ENCODE data around the gene CLDN24.

Gene CLDN24

GRCh38 chr4:183321516-183321915 lies 710 bp downstream of the CLDN24 start:
- H3K4me3 ChIP-seq: no peak overlapping the region
- H3K27ac ChIP-seq: no peak overlapping the region
- TF ChIP-seq POLR2AphosphoS5 (IDR thresholded peaks at IDR 0.05; ENCODE audit: borderline replicate concordance, low read depth, low read length) (no peak), EZH2 (IDR thresholded peaks at IDR 0.05) (no peak), FOXP2 (optimal IDR thresholded peaks at IDR 0.05; ENCODE audit: control extremely low read depth, extremely low read length, insufficient read depth) (no peak)
- no peaks in the 10 kb centered on the region for H3K36me3 ChIP-seq (ENCODE audit: insufficient read depth, low read length)
- DNase-seq (ENCODE audit: low read depth, low spot score): no peak
- no peak overlapping the region for H3K9ac ChIP-seq (ENCODE audit: insufficient read length)
- no peaks in the 10 kb centered on the region for H3K9me3 ChIP-seq (ENCODE audit: low read depth, low read length)

- TF ChIP-seq POLR2AphosphoS5 (IDR thresholded peaks at IDR 0.05; ENCODE audit: borderline replicate concordance, low read depth, low read length) (no peak), EZH2 (IDR thresholded peaks at IDR 0.05) (no peak), FOXP2 (optimal IDR thresholded peaks at IDR 0.05; ENCODE audit: control extremely low read depth, extremely low read length, insufficient read depth) (no peak)
- no peaks in the 10 kb centered on the region for H3K36me3 ChIP-seq (ENCODE audit: insufficient read depth, low read length)
- no peak overlapping the region for H3K27ac ChIP-seq
- no peak overlapping the region for H3K9ac ChIP-seq (ENCODE audit: insufficient read length)
- DNase-seq (ENCODE audit: low read depth, low spot score): no peak
- no peak overlapping the region for H3K4me3 ChIP-seq
- H3K9me3 ChIP-seq (ENCODE audit: low read depth, low read length): no peaks in the 10 kb centered on the region
These were observed 1.1 kb downstream of the CLDN24 start for GRCh38 chr4:183321079-183321478.

- no peak within 1 kb of the TSS for H3K27ac ChIP-seq
- TF ChIP-seq FOXP2 (optimal IDR thresholded peaks at IDR 0.05; ENCODE audit: control extremely low read depth, extremely low read length, insufficient read depth): no peak
- TF ChIP-seq POLR2AphosphoS5 (IDR thresholded peaks at IDR 0.05; ENCODE audit: borderline replicate concordance, low read depth, low read length): no peak
- TF ChIP-seq EZH2 (IDR thresholded peaks at IDR 0.05): no peak
- DNase-seq (ENCODE audit: low read depth, low spot score): no peak
- no peaks in the 10 kb centered on the region for H3K9me3 ChIP-seq (ENCODE audit: low read depth, low read length)
- H3K4me3 ChIP-seq: no peak within 1 kb of the TSS
- no peaks in the 10 kb centered on the region for H3K36me3 ChIP-seq (ENCODE audit: insufficient read depth, low read length)
- H3K9ac ChIP-seq (ENCODE audit: insufficient read length): no peak within 1 kb of the TSS
These were observed 1.8 kb downstream of the CLDN24 start, which contains the start of gene CLDN22 for GRCh38 chr4:183320211-183321059. TSS of gene CLDN22 (minus strand) at chr4:183320276. CDS start at chr4:183320218, 58 bp downstream.

- Histone ChIP-seq H3K36me3 (ENCODE audit: insufficient read depth, low read length) (no peaks in the 10 kb centered on the region), H3K27ac (no peak overlapping the region), H3K9me3 (ENCODE audit: low read depth, low read length) (no peaks in the 10 kb centered on the region), H3K9ac (ENCODE audit: insufficient read length) (no peak overlapping the region), H3K4me3 (no peak overlapping the region)
- DNase-seq (ENCODE audit: low read depth, low spot score): no peak
- no peak for TF ChIP-seq EZH2 (IDR thresholded peaks at IDR 0.05)
- TF ChIP-seq POLR2AphosphoS5 (IDR thresholded peaks at IDR 0.05; ENCODE audit: borderline replicate concordance, low read depth, low read length): no peak
- TF ChIP-seq FOXP2 (optimal IDR thresholded peaks at IDR 0.05; ENCODE audit: control extremely low read depth, extremely low read length, insufficient read depth): no peak
These were observed 3.6 kb downstream of the CLDN24 start for GRCh38 chr4:183318656-183319055.

GRCh38 chr4:183314806-183315205 lies 7.4 kb downstream of the CLDN24 start:
- DNase-seq (ENCODE audit: low read depth, low spot score): no peak
- no peak overlapping the region for H3K4me3 ChIP-seq
- no peak overlapping the region for H3K27ac ChIP-seq
- no peak overlapping the region for H3K9ac ChIP-seq (ENCODE audit: insufficient read length)
- H3K9me3 ChIP-seq (ENCODE audit: low read depth, low read length): no peaks in the 10 kb centered on the region
- no peak for TF ChIP-seq EZH2 (IDR thresholded peaks at IDR 0.05)
- peaks cover 5% of the 10 kb centered on the region for H3K36me3 ChIP-seq (ENCODE audit: insufficient read depth, low read length)

GRCh38 chr4:183314336-183314735 lies 7.9 kb downstream of the CLDN24 start:
- Histone ChIP-seq H3K4me3 (no peak overlapping the region), H3K9ac (ENCODE audit: insufficient read length) (no peak overlapping the region), H3K36me3 (ENCODE audit: insufficient read depth, low read length) (peaks cover 5% of the 10 kb centered on the region), H3K9me3 (ENCODE audit: low read depth, low read length) (no peaks in the 10 kb centered on the region), H3K27ac (no peak overlapping the region)
- no peak for TF ChIP-seq POLR2AphosphoS5 (IDR thresholded peaks at IDR 0.05; ENCODE audit: borderline replicate concordance, low read depth, low read length)
- TF ChIP-seq EZH2 (IDR thresholded peaks at IDR 0.05): no peak
- no peak for TF ChIP-seq FOXP2 (optimal IDR thresholded peaks at IDR 0.05; ENCODE audit: control extremely low read depth, extremely low read length, insufficient read depth)
- DNase-seq (ENCODE audit: low read depth, low spot score): no peak

GRCh38 chr4:183312841-183313240 lies 9.4 kb downstream of the CLDN24 start:
- no peak for DNase-seq (ENCODE audit: low read depth, low spot score)
- TF ChIP-seq FOXP2 (optimal IDR thresholded peaks at IDR 0.05; ENCODE audit: control extremely low read depth, extremely low read length, insufficient read depth): no peak
- no peak for TF ChIP-seq POLR2AphosphoS5 (IDR thresholded peaks at IDR 0.05; ENCODE audit: borderline replicate concordance, low read depth, low read length)
- no peak for TF ChIP-seq EZH2 (IDR thresholded peaks at IDR 0.05)
- Histone ChIP-seq H3K27ac (no peak overlapping the region), H3K4me3 (no peak overlapping the region), H3K9me3 (ENCODE audit: low read depth, low read length) (no peaks in the 10 kb centered on the region), H3K36me3 (ENCODE audit: insufficient read depth, low read length) (peaks cover 5% of the 10 kb centered on the region), H3K9ac (ENCODE audit: insufficient read length) (no peak overlapping the region)

- H3K9me3 ChIP-seq (ENCODE audit: low read depth, low read length): no peaks in the 10 kb centered on the region
- TF ChIP-seq POLR2AphosphoS5 (IDR thresholded peaks at IDR 0.05; ENCODE audit: borderline replicate concordance, low read depth, low read length) (no peak), FOXP2 (optimal IDR thresholded peaks at IDR 0.05; ENCODE audit: control extremely low read depth, extremely low read length, insufficient read depth) (no peak), EZH2 (IDR thresholded peaks at IDR 0.05) (no peak)
- H3K4me3 ChIP-seq: no peak overlapping the region
- no peak for DNase-seq (ENCODE audit: low read depth, low spot score)
- H3K9ac ChIP-seq (ENCODE audit: insufficient read length): no peak overlapping the region
- peaks cover 10% of the 10 kb centered on the region; the same call in 1 of the 2 replicates for H3K36me3 ChIP-seq (ENCODE audit: insufficient read depth, low read length)
- no peak overlapping the region for H3K27ac ChIP-seq
These were observed 15.4 kb downstream of the CLDN24 start for GRCh38 chr4:183306811-183307210.

All from SK-N-MC (cell line).